Right atrium auricular region (tissue), 2 donors: Measurements from ENCODE around the gene DDX50. TPM values are rescaled to one million over a fixed set of nuclear protein-coding genes. Genes with fewer than 3 reads are reported as not detected.

Experiments
- DNase-seq: peaks from one replicate; pipeline ENCODE4 v3.0.0-alpha.2; 2019; ENCODE audit warnings: low spot score
- H3K27ac ChIP-seq, 2 donors: fragments of 200-600 bp; sonication (generic); 1 replicate in 1 of 2; 2 replicates in 1 of 2; pipeline ENCODE4 v1.5.1; 2016 to 2019
- H3K27me3 ChIP-seq, 2 donors: fragments of 200-600 bp; sonication (generic); one replicate each; pipeline versions ENCODE4 v1.5.1 to v1.6.0; 2017 to 2019
- H3K36me3 ChIP-seq: fragments of 200-600 bp; sonication (generic); one replicate; pipeline ENCODE4 v1.5.1; 2016
- H3K4me1 ChIP-seq, 2 donors: fragments of 200-600 bp; sonication (generic); one replicate each; pipeline versions ENCODE4 v1.5.1 to v1.6.0; 2017 to 2019
- H3K4me3 ChIP-seq, 2 donors: fragments of 200-600 bp; sonication (generic); 1 replicate in 1 of 2; 2 replicates in 1 of 2; pipeline ENCODE4 v1.5.1; 2017 to 2019; ENCODE audit warnings: mild to moderate bottlenecking in 1 of 2, moderate library complexity in 1 of 2
- H3K9me3 ChIP-seq, 2 donors: fragments of 200-600 bp; sonication (generic); one replicate each; pipeline ENCODE4 v1.5.1; 2019
- CTCF ChIP-seq, 2 donors: fragments of 200-600 bp; sonication (generic); IDR thresholded peaks; one replicate each; pipeline ENCODE4 v1.5.1; 2019; ENCODE audit warnings: antibody characterized with exemption in 2 of 2
- total RNA-seq, 2 donors: library from RNA; depleted of rRNA; stranded (reverse); fragments of >200 nt; gene quantifications; one replicate each; pipeline ENCODE4 v1.1.0, GENCODE V29; 2016

Gene DDX50
- total RNA-seq, 2 donors from 2014 or later: 18.9 to 22.3 TPM

DNA sequence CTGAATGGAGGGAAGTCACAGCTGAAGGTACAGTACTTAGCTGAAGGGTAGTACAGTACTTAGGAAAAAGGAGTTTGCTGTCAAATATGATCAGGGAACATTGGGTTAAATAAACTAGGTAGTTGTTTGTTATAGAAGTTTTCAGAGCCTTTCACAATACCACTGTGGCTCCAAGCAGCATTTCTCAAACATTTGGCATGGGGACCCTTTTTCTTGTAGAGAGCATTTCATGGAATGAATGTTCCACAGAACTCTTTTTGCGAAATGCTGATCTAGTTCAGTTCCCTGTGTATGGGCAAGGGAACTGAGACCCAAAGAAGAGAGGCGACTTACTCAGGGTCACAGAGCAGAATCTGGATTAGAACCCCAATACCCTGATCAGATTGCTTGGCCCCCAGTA is 31.5 kb upstream of the DDX50 start:
- H3K9me3 ChIP-seq: no peaks in the 10 kb centered on the region
- no peaks in the 10 kb centered on the region for H3K27me3 ChIP-seq
- no peak overlapping the region for H3K27ac ChIP-seq
- no peak for TF ChIP-seq CTCF (IDR thresholded peaks at IDR 0.05)
- H3K36me3 ChIP-seq: no peaks in the 10 kb centered on the region
- DNase-seq: no peak
- H3K4me1 ChIP-seq: no peaks in the 10 kb centered on the region
- H3K4me3 ChIP-seq: no peak overlapping the region

- no peaks in the 10 kb centered on the region for H3K27me3 ChIP-seq
- DNase-seq: no peak
- no peaks in the 10 kb centered on the region for H3K4me1 ChIP-seq
- H3K27ac ChIP-seq: no peak overlapping the region
- no peak for TF ChIP-seq CTCF (IDR thresholded peaks at IDR 0.05)
- H3K36me3 ChIP-seq: no peaks in the 10 kb centered on the region
- no peak overlapping the region for H3K4me3 ChIP-seq
- no peaks in the 10 kb centered on the region for H3K9me3 ChIP-seq
Observed at GRCh38 chr10:68870061-68870460, 31.1 kb upstream of the DDX50 start.

DNA sequence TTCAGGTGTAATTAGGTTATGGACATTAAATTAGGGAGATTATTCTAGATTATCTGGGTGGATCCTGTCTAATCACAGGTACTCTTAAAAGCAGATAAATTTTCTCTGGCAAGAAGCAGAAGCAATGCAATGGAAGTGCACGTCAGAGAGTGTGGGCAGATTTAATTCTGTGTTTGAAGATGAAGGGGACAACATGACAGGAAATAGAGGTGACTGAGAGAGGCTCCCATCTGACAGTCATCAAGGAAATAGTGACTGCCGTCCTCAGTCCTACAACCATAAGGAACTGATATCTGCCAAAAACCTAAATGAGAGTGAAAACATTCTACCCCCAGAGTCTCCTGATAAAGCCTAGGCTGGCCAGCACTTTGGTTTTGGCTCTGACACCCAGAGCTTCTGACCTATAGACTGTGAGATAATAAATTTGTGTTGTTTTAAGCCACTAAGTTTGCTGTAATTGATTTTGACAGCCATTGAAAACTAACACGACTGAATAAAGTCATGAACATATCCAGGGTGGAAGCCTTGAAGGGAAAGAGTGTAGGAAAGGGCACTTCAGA is 30.5 kb upstream of the DDX50 start:
- no peak overlapping the region for H3K4me3 ChIP-seq
- H3K4me1 ChIP-seq: no peaks in the 10 kb centered on the region
- no peak for TF ChIP-seq CTCF (IDR thresholded peaks at IDR 0.05)
- no peaks in the 10 kb centered on the region for H3K27me3 ChIP-seq
- no peaks in the 10 kb centered on the region for H3K36me3 ChIP-seq
- peak overlapping the region; percentile 1 to 9 for H3K27ac ChIP-seq
- H3K9me3 ChIP-seq: no peaks in the 10 kb centered on the region
- no peak for DNase-seq

DNA sequence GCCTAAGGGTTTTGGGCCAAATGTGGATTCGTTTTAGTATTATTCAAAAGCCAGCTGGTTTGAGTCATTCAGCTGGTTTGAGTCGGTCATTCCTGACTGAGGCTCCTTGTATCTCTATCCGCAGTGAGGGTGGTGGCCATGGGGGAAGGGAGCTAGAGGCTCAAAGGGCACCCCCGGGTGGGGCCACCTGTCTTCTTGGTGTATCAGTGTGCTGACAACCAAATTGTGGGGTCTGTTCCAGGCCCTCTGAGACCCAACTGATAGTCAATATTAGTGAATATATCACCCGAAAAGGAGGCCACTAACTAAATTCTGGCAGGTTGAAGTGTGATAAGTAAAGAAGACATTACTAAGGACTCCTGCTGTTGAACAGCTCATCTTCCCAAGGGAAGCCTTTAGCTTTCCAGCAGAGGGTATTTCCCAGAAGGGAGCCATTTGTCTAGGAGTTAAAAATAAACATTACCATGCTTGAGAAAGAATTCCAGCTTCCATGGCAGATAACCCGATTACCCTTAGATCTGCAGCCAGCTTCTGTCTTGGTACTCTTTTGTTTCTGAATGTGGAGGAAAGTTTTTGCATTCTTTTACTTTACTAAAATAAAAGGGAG is 29.9 kb upstream of the DDX50 start:
- no peaks in the 10 kb centered on the region for H3K9me3 ChIP-seq
- H3K27ac ChIP-seq: peak overlapping the region; percentile 1 to 9
- no peaks in the 10 kb centered on the region for H3K4me1 ChIP-seq
- no peak for DNase-seq
- no peaks in the 10 kb centered on the region for H3K27me3 ChIP-seq
- H3K4me3 ChIP-seq: no peak overlapping the region
- TF ChIP-seq CTCF (IDR thresholded peaks at IDR 0.05): no peak
- no peaks in the 10 kb centered on the region for H3K36me3 ChIP-seq

DNA sequence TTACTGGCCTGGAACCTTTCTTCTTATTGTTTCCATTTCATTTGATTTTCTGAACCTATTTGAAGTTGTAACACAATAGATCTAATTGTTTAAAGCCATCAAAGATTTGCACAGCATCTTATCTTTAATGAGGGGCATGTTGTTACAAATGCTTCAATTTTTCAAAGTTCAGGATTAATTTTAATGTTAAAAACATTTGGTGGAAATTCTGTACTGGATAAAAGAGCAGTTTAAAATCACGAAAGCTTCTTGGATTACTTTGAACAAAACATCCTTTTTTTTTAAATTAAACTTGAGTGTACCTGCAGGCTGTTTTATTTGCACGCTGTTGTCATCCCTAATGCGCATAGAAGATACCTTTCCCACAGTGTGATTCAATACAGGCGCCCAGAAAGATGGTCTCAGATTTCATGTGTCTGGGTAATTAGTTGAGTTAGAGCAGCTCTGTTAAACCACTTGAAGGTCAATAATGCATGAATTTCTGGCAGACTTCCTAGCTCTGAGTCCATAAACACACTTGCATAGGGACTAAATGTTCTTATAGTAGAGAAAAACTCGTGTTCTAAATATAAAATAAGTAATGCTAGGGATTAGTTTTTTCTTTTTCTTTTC is 29.3 kb upstream of the DDX50 start:
- Histone ChIP-seq H3K27ac (no peak overlapping the region), H3K4me3 (no peak overlapping the region), H3K4me1 (no peaks in the 10 kb centered on the region), H3K36me3 (no peaks in the 10 kb centered on the region), H3K27me3 (no peaks in the 10 kb centered on the region), H3K9me3 (no peaks in the 10 kb centered on the region)
- TF ChIP-seq CTCF (IDR thresholded peaks at IDR 0.05): no peak
- DNase-seq: no peak
